Stimulated activated CD4-positive, alpha-beta T cell treated with anti-CD3 and anti-CD28 coated beads, Interleukin-2, amount 100 ng/mL, for 48 hours (primary cell): ENCODE measurements around the gene PRF1.
"Not testable (repeated sequence)": the region's sequence is repeated elsewhere in the genome, so short reads cannot be mapped to it uniquely, and the experiment has no call there.

Experiments used
- DNase-seq, 2 donors: peaks; one replicate each; pipeline ENCODE4 v3.0.0-alpha.2; 2020

Gene PRF1

GRCh38 chr10:70592746-70593512, 9.6 kb downstream of the PRF1 start:
- DNase-seq: no peak

- no peak for DNase-seq
Observed at GRCh38 chr10:70592186-70592735, 10.3 kb downstream of the PRF1 start.

GRCh38 chr10:70590655-70591416, 11.7 kb downstream of the PRF1 start:
- no peak for DNase-seq

DNA sequence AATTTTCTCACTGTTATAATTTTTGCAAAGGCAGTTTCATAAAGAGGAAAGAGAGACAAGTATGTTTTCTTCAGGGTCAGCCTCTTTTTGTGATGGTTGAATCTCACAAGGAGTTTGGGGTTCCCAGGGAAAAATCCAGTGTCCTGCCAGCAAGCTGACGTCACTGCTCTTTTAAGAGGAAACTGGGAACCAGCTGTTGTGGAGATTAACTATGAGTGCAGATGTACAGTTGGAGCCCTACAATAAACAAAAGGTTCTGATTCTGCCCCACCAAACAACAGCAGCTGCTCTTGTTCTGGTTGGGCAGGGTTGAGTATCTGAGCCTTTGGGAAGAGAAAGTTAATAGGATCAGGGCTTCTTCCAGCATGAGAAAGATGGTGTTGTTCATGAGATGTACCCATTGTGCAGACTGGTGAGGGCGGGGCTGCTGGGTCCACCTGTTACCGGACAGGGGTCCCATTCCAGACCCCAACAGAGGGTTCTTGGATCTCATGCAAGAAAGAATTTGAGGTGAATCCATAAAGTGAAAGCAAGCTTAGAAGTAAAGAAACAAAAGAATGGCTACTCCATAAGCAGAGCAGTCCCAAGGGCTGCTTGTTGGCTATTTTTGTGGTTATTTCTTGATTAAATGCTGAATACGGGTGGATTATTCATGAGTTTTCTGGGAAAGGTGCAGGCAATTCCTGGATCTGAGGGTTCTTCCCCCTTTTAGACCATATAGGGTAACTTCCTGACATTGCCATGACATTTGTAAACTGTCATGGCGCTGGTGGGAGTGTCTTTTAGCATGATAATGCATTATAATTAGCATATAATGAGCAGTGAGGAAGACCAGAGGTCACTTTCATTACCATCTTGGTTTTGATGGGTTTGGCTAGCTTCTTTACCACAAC, 12.5 kb downstream of the PRF1 start:
- no peak for DNase-seq

DNA sequence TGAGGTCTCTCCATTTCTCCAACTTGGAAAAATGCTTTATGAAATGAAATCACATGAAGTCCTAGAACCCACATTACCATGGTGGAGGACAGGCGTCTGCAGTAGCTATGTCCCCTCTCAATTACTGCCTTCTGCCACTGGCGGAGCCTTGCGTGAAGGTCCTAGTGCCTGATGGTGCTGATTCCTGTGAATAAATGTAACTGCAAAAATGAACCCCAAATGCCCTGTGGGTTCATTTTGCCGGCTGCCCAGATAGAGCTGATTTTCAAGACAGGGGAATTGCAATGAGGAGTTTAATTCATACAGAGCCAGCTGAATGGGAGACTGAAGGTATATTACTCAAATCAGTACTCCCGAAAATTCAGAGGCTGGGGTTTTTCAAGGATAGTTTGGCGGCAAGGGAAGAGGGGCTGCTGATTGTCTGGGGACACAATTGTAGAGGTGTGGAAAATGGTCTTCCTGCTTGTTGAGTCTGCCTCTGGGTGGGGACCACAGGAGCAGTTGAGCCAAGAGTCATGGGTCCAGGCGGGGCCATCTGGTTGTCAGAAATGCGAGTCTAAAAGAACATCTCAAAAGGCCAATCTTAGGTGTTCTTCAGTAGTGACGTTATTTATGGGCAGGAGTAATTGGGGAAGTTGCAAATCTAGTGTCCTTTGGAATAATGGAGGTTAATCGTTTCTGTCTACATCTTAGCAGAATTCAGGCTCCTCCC, 13.5 kb downstream of the PRF1 start:
- DNase-seq: no peak

GRCh38 chr10:70588255-70588654, 14.3 kb downstream of the PRF1 start:
- no peak for DNase-seq

- DNase-seq: no peak
Observed at GRCh38 chr10:70587045-70587658, 15.4 kb downstream of the PRF1 start.

DNA sequence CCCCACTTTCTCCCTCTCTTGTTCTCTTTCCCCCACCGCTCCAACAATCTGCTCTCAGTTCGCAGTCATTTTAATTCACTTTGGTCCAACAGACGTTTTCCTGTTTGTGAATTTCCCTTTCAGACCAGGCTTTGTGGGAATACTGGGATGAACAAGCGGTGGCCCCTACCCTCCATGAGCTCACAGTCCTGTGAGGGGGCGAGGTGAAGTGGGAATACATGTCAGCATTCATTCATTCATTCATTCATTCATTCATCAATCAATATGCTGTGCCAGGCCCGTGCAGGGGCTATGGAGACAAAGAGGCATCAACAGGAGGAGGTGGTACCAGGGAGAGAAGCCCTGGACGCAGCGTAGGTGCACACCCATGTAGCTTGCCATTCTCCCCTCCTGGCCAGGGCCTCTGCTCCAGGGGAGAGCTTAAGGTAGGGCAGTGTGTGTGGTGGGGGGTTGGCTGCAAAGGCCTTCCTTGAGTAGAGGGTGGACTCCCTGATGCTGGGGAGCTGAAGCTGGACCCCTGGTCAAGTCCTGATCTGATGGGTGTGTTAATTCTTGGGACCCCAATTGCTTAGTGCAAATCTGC, 16.1 kb downstream of the PRF1 start:
- DNase-seq: no peak

DNA sequence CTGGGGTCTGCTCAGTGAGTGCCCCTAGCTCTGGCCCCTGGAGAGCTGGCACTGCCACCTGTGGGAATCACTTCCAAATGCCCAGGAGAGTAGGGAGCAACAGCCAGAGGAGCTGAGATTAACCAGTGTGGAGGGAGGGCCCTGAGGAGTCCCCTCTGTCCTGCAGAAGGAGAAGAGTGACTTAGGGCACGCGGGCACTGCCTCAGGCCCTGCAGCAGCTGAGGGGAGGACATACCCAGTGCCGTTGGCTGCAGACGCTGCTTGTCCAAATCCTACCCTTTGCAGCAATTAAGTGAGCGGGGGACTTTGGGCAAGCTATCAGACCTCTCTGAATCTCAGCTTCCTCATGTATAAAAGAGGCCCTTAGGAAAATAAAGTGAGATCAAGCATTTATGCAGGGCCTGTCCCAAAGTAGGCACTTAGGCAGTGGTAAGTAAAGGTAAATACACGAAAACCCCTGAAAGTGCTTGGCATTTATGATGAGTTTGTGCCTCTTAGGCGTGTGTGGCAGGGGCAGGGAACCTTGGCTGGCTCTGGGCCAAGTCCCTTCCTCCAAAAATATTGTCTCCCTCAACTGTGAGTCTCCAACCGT, 16.9 kb downstream of the PRF1 start:
- DNase-seq: no peak

GRCh38 chr10:70584909-70585544, 17.5 kb downstream of the PRF1 start:
- no peak for DNase-seq

- no peak for DNase-seq
Observed at GRCh38 chr10:70584366-70584765, 18.2 kb downstream of the PRF1 start.

DNA sequence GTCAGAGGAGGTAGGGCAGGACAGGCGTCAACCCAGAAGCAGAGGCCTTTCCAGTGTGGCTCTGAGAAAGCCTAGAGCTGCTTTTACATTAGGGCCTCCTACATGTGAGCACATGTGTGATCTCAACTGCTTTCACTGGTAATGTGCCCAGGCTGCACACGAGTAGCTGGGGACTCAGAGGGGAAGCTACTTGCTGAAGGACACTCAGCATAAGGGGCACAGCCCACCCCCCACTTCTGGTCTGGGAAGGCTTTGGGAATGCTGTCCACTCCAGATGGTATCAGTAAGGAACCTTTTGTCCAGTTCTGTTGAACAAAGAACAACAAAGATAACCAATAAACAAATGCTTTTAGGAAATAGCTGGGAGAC, 18.9 kb downstream of the PRF1 start:
- no peak for DNase-seq

- DNase-seq: no peak
Observed at GRCh38 chr10:70582793-70583668, 19.5 kb downstream of the PRF1 start.

GRCh38 chr10:70581176-70581575, 21.4 kb downstream of the PRF1 start:
- DNase-seq: not testable (repeated sequence)

- DNase-seq: no peak
Observed at GRCh38 chr10:70579234-70580002, 23.1 kb downstream of the PRF1 start.

- DNase-seq: peak; percentile 40 to 57
Observed at GRCh38 chr10:70578371-70578947, 24.1 kb downstream of the PRF1 start.

- DNase-seq: no peak
Observed at GRCh38 chr10:70576803-70577517, 25.6 kb downstream of the PRF1 start.
